GM18526 (cell line): ENCODE measurements around the gene RPN1.
A peak's percentile ranks its signal among the peaks of the same experiment; 100 is the strongest.

Experiments
- POLR2A ChIP-seq: IDR thresholded peaks from 3 replicates; pipeline ENCODE4 v1.6.1; 2011; ENCODE audit not compliant: insufficient read length; ENCODE audit errors: extremely low read depth

RPN1 gene

GRCh38 chr3:128619146-128619890 is 31.3 kb downstream of the RPN1 start:
- TF ChIP-seq POLR2A = no peak

DNA sequence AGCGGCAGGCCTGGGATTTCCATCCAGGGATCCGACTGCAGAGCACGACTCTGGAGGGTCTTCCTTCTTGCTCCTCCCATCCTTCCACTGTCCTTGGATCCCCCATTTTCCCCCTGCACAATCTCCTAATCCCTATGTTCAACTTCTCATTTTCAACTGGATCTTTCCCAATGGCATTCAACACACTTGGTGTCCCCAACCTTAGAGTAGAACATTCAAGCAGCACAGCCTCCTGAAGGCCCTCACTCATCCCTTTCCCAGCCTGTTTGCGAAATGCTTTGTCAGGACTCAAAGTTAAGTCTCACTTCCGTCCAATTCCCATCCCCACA is 32.3 kb downstream of the RPN1 start:
- TF ChIP-seq POLR2A = no peak

DNA sequence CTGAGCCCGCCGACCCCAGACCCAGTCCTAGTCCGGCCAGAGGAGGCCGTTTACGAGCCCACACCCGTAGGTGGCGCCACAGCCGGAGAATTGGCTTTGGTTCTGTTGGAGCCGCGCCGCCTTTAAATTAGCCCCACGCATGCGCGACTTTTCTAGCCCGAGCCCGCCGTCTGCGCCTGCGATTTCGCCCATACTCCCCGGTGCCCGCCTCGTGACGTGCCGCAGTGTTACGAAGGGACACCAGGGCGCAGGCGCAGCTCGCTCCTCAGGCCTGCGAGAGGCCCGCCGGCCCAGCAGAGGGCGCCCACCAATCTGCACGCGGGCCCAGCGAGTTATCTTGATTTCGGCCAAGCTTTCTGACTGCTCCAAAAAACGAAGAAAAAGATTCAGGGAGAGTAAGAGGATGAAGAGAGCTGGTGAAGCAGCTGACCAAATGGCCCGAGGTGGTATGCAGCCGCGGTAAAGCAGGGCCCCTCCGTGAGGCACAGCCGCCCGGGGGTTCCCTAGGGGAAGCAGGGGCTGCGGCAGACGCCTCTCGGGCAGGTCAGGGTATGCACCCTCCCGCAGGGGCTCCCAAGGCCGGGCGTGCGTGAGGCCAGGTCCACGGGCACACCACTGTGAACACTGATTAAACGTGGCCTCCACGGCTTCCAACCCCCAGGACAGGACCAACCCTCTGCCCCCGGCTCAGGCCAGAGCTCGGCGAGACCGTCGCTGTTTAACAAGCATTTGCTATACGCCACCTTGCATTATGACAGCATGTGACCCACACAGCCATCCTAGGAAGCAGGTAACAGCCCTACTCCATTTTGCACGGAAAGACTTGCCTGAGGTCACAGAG is 32.8 kb downstream of the RPN1 start:
- peak; percentile 34 for TF ChIP-seq POLR2A

- no peak for TF ChIP-seq POLR2A
Measured at GRCh38 chr3:128617270-128617556, 33.4 kb downstream of the RPN1 start.

GRCh38 chr3:128616516-128617269 is 33.9 kb downstream of the RPN1 start:
- TF ChIP-seq POLR2A = no peak

DNA sequence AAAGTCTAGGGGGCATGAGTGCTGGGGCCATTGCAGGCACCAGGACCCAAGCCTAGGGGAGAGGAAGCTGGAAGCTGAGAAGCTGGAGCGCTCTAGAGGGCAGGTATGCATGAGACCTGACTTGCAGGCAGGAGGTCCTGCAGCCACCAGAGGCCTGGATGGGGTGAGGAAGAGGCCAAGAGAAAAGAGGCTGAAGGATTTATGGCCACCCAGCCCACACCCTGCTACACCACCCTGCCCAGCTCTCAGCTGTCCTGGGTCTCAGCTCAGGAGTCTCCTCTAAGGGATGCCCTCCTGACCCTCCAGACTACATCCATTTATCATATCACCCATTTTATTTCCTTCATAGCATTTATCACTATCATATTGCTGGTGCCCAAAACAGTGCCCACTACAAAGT is 36.5 kb downstream of the RPN1 start:
- TF ChIP-seq POLR2A = no peak

DNA sequence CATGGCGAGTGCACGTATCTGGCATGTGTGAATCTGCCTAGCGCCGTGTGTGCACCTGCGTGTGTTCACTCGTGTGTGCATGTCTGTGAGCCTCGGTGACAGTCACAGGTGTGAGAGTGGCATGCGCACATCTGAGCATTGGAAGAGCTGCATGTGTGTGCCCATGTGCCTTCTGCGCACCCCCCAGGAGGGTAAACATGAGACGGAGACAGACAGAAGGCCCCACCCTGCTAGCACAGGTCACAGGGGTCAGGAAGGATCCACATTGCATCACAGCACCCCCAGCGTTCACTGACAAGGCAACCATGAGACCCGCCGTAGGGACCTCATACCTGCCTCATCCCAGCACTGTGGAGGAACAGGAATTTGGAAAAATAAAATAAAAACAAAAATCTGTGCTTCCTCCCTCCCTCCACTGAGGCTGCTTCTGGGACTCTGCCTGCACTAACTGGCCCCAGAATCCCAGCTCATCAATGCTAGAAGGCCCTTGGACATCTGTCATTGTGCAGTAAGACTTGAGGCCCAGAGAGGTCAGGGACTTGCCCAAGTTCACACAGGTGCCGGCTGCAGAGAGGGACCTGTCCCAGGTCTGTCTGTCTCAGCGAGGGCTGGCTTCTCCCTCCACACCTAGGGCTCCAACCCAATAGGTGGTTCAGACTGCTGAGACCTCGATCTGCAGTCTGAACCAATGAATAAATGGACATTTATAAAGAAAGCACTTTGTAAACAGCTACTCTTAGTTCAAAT is 37.4 kb downstream of the RPN1 start:
- no peak for TF ChIP-seq POLR2A

DNA sequence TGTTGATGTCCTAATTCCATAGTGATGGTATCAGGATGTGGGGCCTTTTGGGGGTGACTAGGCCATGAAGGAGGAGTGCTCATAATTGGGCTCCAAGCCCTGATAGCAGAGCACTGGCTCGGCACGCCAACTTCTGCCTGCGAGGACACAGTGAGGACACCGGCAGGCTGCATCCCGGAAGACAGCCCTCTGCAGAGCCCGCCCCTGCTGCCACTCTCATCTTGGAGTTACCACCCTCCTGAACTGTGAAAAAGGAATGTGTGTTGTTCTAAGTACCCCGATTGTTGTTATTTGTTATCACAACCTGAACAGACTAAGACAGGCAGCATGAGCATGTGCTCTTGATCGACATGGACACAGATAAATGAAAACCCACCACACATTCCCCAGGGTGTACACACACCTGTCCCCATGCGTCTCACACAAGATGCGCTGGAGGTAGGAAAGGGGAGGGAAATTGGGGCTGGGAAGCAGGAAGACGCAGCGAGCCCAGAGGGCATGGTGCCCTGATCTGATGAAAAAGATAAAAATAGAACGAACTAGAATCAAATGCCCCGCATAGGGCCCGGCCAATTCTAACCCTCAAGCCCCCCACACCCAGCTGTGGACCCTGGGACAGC is 40.1 kb downstream of the RPN1 start:
- no peak for TF ChIP-seq POLR2A

DNA sequence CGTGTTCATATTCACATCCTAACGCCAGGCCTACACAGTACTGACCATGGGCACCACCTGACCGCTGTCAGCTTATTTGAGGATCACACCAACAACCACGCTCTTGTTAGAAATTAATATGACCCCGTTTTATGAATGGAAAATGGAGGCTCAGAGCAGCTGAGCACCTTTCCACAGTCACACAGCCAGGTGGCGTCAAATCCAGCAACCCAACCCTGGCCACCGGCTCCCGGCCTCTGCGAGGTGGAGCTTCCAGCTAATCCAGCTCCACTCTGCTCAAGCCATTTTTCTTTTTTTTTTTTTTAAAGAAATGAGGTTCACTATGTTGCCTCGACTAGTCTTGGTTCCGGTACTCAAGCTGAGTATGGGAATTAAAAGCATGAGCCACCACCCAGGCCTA is 41.3 kb downstream of the RPN1 start:
- TF ChIP-seq POLR2A = no peak

- TF ChIP-seq POLR2A = no peak
Measured at GRCh38 chr3:128607710-128608048, 42.9 kb downstream of the RPN1 start.

- TF ChIP-seq POLR2A = no peak
Measured at GRCh38 chr3:128606094-128606493, 44.5 kb downstream of the RPN1 start.

DNA sequence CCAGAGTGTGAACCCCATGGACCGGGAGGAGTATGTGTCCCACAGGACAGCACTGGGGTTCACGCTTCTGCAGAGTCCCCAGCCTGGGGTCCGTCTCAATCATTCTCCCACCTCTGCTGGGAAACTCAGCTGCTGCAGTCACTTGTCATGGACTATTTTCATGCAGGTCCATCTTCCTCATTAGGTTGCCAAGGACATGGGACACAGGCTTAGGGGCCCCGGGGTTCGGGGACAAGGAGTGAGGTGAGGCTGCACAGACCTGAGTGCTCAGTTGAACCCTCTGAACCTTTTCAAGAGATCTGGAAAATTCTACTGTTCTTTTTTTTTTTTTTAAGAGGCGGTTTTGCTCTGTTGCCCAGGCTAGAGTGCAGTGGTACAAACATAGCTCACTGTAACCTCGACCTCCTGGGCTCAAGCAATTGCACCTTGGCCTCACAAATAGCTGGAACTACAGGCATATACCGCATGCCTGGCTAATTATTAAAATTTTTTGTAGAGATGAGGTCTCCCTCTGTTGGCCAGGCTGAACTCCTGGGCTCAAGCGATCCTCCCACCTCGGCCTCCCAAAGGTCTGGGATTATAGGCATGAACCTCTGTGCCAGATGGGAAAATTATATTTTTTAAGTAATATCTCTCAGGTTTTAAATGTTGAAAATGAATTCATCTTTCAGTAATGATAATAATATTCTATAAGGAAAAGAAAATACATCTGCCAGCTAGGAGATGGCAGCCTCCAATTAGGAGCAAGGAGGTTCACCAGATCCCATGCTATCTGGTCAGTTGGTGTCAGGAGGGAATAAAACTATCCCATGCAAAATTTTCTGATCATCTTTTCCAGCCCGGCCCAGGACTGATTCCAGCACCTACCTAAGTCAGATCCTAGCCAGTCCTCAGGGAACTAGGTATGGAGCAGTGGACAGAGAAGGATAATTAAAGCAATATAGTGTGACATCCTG is 45.2 kb downstream of the RPN1 start:
- TF ChIP-seq POLR2A = no peak

GRCh38 chr3:128603811-128604775 is 46.5 kb downstream of the RPN1 start:
- no peak for TF ChIP-seq POLR2A
